ENCODE measurements around the gene TACC2.

The TACC2 gene

GRCh38 chr10:122149561-122150505 is 160.9 kb downstream of the TACC2 start:
- peak; percentile 77 for DNase-seq

GRCh38 chr10:122151121-122151694 is 162.2 kb downstream of the TACC2 start:
- no peak for DNase-seq

- DNase-seq: no peak
These were observed 163.6 kb downstream of the TACC2 start for GRCh38 chr10:122152544-122152943.

GRCh38 chr10:122154031-122154544 is 165.1 kb downstream of the TACC2 start:
- DNase-seq: no peak

GRCh38 chr10:122154545-122155366 is 165.8 kb downstream of the TACC2 start:
- no peak for DNase-seq

GRCh38 chr10:122157451-122157850 is 168.5 kb downstream of the TACC2 start:
- no peak for DNase-seq

GRCh38 chr10:122158362-122158761 is 169.4 kb downstream of the TACC2 start:
- no peak for DNase-seq

- DNase-seq: peak; percentile 85
These were observed 170.4 kb downstream of the TACC2 start for GRCh38 chr10:122159141-122159970.

- DNase-seq: no peak
These were observed 172.8 kb downstream of the TACC2 start for GRCh38 chr10:122161795-122162194.

GRCh38 chr10:122162671-122163173 is 173.8 kb downstream of the TACC2 start:
- no peak for DNase-seq

- peak; percentile 94 for DNase-seq
These were observed 174.4 kb downstream of the TACC2 start for GRCh38 chr10:122163174-122164022.

- peak; percentile 89 for DNase-seq
These were observed 175.1 kb downstream of the TACC2 start for GRCh38 chr10:122164023-122164601.

GRCh38 chr10:122164815-122165483 is 176.0 kb downstream of the TACC2 start:
- peak; percentile 75 for DNase-seq

GRCh38 chr10:122165484-122166276 is 176.7 kb downstream of the TACC2 start:
- peak; percentile 66 for DNase-seq

GRCh38 chr10:122168101-122168500 is 179.1 kb downstream of the TACC2 start:
- no peak for DNase-seq

- DNase-seq: no peak
These were observed 179.8 kb downstream of the TACC2 start for GRCh38 chr10:122168598-122169394.

- no peak for DNase-seq
These were observed 181.8 kb downstream of the TACC2 start for GRCh38 chr10:122170802-122171201.

All from retina (tissue), 1 donor.